A172 (cell line): ENCODE measurements around the gene BID. TPM values are rescaled to one million over a fixed set of nuclear protein-coding genes. Genes with fewer than 3 reads are reported as not detected.

Source experiments
- DNase-seq: peaks from one replicate; pipeline ENCODE4 v3.0.0-alpha.2; 2015; ENCODE audit warnings: low spot score
- total RNA-seq: library from RNA; depleted of rRNA; stranded (reverse); fragments of >200 nt; shearing (Covaris generic); gene quantifications from 2 replicates; pipeline ENCODE4 v1.2.3, GENCODE V29; 2014

The BID gene
- total RNA-seq, 1 experiment from 2014 or later = 72.4 TPM

GRCh38 chr22:17783773-17784480 lies 9.7 kb upstream of the BID start:
- no peak for DNase-seq

GRCh38 chr22:17783312-17783711 lies 9.0 kb upstream of the BID start:
- no peak for DNase-seq

- DNase-seq = no peak
Observed at GRCh38 chr22:17782621-17783020, 8.4 kb upstream of the BID start.

GRCh38 chr22:17782158-17782557 lies 7.9 kb upstream of the BID start:
- DNase-seq = no peak

GRCh38 chr22:17781319-17782031 lies 7.2 kb upstream of the BID start:
- DNase-seq = peak; percentile 77

- no peak for DNase-seq
Observed at GRCh38 chr22:17780741-17781318, 6.6 kb upstream of the BID start.

GRCh38 chr22:17780116-17780740 lies 6.0 kb upstream of the BID start:
- no peak for DNase-seq

- DNase-seq = no peak
Observed at GRCh38 chr22:17779286-17780115, 5.2 kb upstream of the BID start.

GRCh38 chr22:17778412-17778976 lies 4.2 kb upstream of the BID start:
- no peak for DNase-seq

GRCh38 chr22:17777717-17778044 lies 3.4 kb upstream of the BID start:
- DNase-seq = no peak

- no peak for DNase-seq
Observed at GRCh38 chr22:17777005-17777716, 2.9 kb upstream of the BID start.

- DNase-seq = no peak
Observed at GRCh38 chr22:17775781-17776465, 1.7 kb upstream of the BID start.

- no peak for DNase-seq
Observed at GRCh38 chr22:17774926-17775685, 837 bp upstream of the BID start.

- no peak for DNase-seq
Observed at GRCh38 chr22:17773606-17774205, 563 bp downstream of the BID start.

GRCh38 chr22:17772958-17773605 lies 1.2 kb downstream of the BID start:
- DNase-seq = peak; percentile 57

GRCh38 chr22:17772249-17772957 lies 1.9 kb downstream of the BID start:
- DNase-seq = peak; percentile 45

- no peak for DNase-seq
Observed at GRCh38 chr22:17770180-17771077, 3.8 kb downstream of the BID start.
